Subcutaneous adipose tissue (tissue), 4 donors: Measurements from ENCODE around the gene PDHX. TPM values are rescaled to one million over a fixed set of nuclear protein-coding genes. Genes with fewer than 3 reads are reported as not detected.

ENCODE experiments used
- CTCF ChIP-seq: fragments of 450-650 bp; IDR thresholded peaks from one replicate; pipeline ENCODE4 v1.5.1; 2016; ENCODE audit warnings: low read depth, mild to moderate bottlenecking, control low read depth, antibody characterized with exemption, moderate library complexity
- total RNA-seq, 4 donors: library from RNA; depleted of rRNA; stranded (reverse); fragments of >200 nt; gene quantifications; one replicate each; pipeline ENCODE4 v1.1.0, GENCODE V29; 2016

The PDHX gene
- total RNA-seq, 4 donors from 2014 or later, result 34.8 to 52.0 (median 46.1) TPM

DNA sequence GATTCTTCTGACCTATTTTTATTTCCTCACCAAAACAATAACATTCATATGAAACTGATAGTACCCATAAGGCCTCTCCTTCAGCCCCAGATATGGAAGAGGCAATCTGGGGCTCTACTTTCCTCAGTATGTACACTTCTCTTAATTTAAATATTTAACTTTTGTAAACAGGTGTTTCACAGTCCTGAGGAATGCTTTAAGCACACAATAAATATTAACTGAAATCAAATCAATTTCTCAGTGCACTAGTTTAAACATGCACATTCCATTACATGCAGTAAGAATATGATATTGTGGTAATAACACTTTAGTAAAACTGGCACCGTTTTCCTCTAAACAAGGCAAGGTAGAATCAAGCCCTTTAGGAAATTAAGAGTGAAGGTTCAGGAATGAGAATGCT is 29.2 kb upstream of the PDHX start:
- no peak for TF ChIP-seq CTCF

- TF ChIP-seq CTCF, result no peak
Observed at GRCh38 chr11:34890089-34890488, 26.3 kb upstream of the PDHX start.

DNA sequence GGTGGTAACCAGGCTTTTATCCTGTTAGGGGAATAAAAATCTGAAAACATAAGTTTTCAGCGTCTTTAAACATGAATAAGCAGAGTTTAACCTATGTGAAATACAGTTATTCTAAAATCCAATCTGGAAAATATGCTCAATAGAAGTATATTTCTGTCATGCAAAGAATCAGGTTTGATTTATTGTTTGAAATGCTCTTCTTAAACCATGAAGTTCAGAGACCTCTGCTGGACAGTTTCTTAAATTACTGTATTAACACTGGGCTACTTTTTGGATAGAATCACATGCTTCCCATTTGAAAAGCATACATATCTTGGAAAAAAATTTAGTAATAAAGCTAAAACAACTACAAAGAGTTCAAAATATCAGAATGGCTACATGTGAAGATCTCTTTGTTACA is 25.6 kb upstream of the PDHX start:
- no peak for TF ChIP-seq CTCF

GRCh38 chr11:34891611-34892010 is 24.8 kb upstream of the PDHX start:
- no peak for TF ChIP-seq CTCF

GRCh38 chr11:34893416-34893815 is 23.0 kb upstream of the PDHX start:
- TF ChIP-seq CTCF, result no peak

DNA sequence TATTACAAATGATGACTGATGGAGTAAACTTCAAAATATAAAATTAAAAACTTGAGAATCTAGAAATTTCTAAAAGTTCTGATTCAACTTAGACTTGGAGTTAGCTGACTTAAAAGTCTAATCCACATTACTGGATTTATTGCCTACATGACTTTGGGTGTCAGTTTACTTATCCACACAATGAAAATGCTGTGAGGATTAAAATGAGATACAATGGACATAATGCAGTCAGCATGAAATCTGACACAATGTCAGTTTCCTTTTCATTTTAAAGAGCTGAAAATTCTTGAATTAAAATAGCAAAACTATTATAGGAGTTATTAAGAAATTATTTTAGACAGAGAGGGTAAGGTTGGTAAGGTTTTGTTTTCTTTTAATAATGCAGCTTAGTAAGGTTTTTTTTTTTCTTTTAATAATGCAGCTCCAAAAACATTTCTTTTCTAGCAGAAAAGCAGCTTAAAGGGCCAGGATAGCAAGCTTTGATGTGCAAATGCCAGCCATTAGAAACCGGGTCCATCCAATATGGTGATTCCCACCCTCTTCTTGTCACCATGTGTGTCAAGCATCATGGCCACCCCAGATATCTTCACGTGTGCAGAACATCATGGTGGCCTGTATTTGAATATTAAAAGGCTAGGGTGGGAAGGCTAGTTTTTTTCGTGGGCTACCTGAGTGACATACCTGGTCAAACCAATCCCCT is 19.1 kb upstream of the PDHX start:
- TF ChIP-seq CTCF, result no peak

DNA sequence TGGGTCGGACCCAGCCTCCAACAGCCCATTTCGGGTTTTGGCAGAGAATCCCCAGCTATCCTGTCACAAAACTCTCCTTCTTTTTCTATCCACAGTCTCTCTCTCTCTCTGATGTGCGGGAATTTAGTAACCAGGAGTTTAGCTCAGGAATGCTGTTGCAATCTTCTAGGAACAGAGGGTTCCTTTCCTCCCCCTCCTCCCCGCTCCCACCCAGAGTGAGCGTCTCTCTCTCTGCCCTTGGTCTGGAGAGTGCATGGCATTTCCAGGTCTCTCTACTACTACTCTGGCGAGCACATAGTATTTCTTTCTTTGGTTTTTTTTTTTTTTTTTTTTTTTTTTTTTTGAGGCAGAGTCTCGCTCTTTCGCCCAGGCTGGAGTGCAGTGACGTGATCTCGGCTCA is 17.9 kb upstream of the PDHX start:
- no peak for TF ChIP-seq CTCF
